ENCODE results near the gene OSBPL7. TPM values are rescaled to one million over a fixed set of nuclear protein-coding genes. Genes with fewer than 3 reads are reported as not detected.

The OSBPL7 gene
- polyA plus RNA-seq, 2 of the 4 experiments (the other 2 are of a cell fraction), result 7.0 to 15.4 TPM

DNA sequence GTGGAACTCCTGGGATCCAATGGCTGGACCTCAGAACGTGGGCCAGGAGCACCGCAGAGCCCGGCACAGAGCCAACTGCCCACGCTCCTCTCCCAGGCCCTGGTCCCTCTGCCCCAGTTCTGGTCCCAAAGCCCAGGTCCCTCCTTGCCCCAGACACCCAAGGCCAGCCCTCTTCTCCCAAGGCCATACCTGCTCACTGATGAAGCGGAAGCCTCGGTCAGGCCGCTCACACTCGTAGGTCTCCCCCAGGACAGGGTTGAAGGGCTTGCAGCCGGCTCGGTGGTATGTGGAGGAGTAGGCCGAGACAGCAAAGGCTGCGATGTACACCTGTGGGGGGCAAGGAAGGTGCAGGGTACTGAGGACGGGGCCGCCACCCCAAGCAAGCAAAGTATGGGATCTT, 8.5 kb downstream of the OSBPL7 start:
- FAIRE-seq (no peak), ATAC-seq (no peak), DNase-seq (ENCODE audit: low read depth in 1 of 2, low spot score in 1 of 2) (no peak)
- WGBS (ENCODE audit: missing lambda C conversion rate), result 95% methylated on average over 14 of the region's 14 CpGs
- TF ChIP-seq EP300 (IDR thresholded peaks at IDR 0.05), result no peak
- TF ChIP-seq, protein P1, sequence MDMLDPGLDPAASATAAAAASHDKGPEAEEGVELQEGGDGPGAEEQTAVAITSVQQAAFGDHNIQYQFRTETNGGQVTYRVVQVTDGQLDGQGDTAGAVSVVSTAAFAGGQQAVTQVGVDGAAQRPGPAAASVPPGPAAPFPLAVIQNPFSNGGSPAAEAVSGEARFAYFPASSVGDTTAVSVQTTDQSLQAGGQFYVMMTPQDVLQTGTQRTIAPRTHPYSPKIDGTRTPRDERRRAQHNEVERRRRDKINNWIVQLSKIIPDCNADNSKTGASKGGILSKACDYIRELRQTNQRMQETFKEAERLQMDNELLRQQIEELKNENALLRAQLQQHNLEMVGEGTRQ (IDR thresholded peaks at IDR 0.05), result no peak
- no peak for TF ChIP-seq CHD4 (IDR thresholded peaks at IDR 0.05; ENCODE audit: borderline replicate concordance)
- no peak for TF ChIP-seq EHF (CRISPR knock-in tag; IDR thresholded peaks at IDR 0.05)
- TF ChIP-seq FOSB (CRISPR knock-in tag; IDR thresholded peaks at IDR 0.05), result no peak
- TF ChIP-seq, protein P2, sequence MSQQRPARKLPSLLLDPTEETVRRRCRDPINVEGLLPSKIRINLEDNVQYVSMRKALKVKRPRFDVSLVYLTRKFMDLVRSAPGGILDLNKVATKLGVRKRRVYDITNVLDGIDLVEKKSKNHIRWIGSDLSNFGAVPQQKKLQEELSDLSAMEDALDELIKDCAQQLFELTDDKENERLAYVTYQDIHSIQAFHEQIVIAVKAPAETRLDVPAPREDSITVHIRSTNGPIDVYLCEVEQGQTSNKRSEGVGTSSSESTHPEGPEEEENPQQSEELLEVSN (IDR thresholded peaks at IDR 0.05; ENCODE audit: borderline replicate concordance, low read depth), result no peak
- TF ChIP-seq, protein P3, sequence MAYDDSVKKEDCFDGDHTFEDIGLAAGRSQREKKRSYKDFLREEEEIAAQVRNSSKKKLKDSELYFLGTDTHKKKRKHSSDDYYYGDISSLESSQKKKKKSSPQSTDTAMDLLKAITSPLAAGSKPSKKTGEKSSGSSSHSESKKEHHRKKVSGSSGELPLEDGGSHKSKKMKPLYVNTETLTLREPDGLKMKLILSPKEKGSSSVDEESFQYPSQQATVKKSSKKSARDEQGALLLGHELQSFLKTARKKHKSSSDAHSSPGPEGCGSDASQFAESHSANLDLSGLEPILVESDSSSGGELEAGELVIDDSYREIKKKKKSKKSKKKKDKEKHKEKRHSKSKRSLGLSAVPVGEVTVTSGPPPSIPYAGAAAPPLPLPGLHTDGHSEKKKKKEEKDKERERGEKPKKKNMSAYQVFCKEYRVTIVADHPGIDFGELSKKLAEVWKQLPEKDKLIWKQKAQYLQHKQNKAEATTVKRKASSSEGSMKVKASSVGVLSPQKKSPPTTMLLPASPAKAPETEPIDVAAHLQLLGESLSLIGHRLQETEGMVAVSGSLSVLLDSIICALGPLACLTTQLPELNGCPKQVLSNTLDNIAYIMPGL (CRISPR knock-in tag; IDR thresholded peaks at IDR 0.05; ENCODE audit: borderline replicate concordance), result no peak
- TF ChIP-seq CBX2 (IDR thresholded peaks at IDR 0.05; ENCODE audit: borderline replicate concordance, low read depth), result no peak
- TF ChIP-seq SREBF2 (IDR thresholded peaks at IDR 0.05), result no peak
- TF ChIP-seq, protein P4, sequence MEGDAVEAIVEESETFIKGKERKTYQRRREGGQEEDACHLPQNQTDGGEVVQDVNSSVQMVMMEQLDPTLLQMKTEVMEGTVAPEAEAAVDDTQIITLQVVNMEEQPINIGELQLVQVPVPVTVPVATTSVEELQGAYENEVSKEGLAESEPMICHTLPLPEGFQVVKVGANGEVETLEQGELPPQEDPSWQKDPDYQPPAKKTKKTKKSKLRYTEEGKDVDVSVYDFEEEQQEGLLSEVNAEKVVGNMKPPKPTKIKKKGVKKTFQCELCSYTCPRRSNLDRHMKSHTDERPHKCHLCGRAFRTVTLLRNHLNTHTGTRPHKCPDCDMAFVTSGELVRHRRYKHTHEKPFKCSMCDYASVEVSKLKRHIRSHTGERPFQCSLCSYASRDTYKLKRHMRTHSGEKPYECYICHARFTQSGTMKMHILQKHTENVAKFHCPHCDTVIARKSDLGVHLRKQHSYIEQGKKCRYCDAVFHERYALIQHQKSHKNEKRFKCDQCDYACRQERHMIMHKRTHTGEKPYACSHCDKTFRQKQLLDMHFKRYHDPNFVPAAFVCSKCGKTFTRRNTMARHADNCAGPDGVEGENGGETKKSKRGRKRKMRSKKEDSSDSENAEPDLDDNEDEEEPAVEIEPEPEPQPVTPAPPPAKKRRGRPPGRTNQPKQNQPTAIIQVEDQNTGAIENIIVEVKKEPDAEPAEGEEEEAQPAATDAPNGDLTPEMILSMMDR (IDR thresholded peaks at IDR 0.05), result no peak
- TF ChIP-seq TP53 (CRISPR knock-in tag; IDR thresholded peaks at IDR 0.05), result no peak
- no peak for TF ChIP-seq NR3C1 (IDR thresholded peaks at IDR 0.05)
- no peak for TF ChIP-seq FOSL2 (IDR thresholded peaks at IDR 0.05)
- TF ChIP-seq FOSL2 (CRISPR knock-in tag; IDR thresholded peaks at IDR 0.05), result no peak
- TF ChIP-seq, protein P5, sequence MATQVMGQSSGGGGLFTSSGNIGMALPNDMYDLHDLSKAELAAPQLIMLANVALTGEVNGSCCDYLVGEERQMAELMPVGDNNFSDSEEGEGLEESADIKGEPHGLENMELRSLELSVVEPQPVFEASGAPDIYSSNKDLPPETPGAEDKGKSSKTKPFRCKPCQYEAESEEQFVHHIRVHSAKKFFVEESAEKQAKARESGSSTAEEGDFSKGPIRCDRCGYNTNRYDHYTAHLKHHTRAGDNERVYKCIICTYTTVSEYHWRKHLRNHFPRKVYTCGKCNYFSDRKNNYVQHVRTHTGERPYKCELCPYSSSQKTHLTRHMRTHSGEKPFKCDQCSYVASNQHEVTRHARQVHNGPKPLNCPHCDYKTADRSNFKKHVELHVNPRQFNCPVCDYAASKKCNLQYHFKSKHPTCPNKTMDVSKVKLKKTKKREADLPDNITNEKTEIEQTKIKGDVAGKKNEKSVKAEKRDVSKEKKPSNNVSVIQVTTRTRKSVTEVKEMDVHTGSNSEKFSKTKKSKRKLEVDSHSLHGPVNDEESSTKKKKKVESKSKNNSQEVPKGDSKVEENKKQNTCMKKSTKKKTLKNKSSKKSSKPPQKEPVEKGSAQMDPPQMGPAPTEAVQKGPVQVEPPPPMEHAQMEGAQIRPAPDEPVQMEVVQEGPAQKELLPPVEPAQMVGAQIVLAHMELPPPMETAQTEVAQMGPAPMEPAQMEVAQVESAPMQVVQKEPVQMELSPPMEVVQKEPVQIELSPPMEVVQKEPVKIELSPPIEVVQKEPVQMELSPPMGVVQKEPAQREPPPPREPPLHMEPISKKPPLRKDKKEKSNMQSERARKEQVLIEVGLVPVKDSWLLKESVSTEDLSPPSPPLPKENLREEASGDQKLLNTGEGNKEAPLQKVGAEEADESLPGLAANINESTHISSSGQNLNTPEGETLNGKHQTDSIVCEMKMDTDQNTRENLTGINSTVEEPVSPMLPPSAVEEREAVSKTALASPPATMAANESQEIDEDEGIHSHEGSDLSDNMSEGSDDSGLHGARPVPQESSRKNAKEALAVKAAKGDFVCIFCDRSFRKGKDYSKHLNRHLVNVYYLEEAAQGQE (IDR thresholded peaks at IDR 0.05), result no peak
- no peak for TF ChIP-seq MAFK (IDR thresholded peaks at IDR 0.05; ENCODE audit: partially characterized antibody)
- no peak for TF ChIP-seq PHF8 (IDR thresholded peaks at IDR 0.05; ENCODE audit: borderline replicate concordance, low read depth)
- TF ChIP-seq HOXB5 (CRISPR knock-in tag; IDR thresholded peaks at IDR 0.05), result no peak
- TF ChIP-seq KDM1A (IDR thresholded peaks at IDR 0.05; ENCODE audit: low read depth), result no peak
- TF ChIP-seq ESRRA (IDR thresholded peaks at IDR 0.05; ENCODE audit: borderline replicate concordance, low read length), result no peak
- no peak for TF ChIP-seq HDAC2 (IDR thresholded peaks at IDR 0.05)
- Histone ChIP-seq H3K4me1 (peaks cover 25% of the 10 kb centered on the region), H3K27ac (no peak overlapping the region), H3K4me3 (no peak overlapping the region), H3K9me3 (no peaks in the 10 kb centered on the region), H3K4me2 (no peak overlapping the region)
- ChIA-PET CTCF (interaction anchor here (0.5 to 3.8 kb wide), 4 partner anchors 9 to 78 kb away, joined by 3 to 23 read pairs (median 6); partner anchors contain the start of gene OSBPL7), POLR2A (no interaction called here)
